HG02973 (cell line): Measurements from ENCODE around the gene TLE1.
"Not testable (repeated sequence)": the region's sequence is repeated elsewhere in the genome, so short reads cannot be mapped to it uniquely, and the experiment has no call there.

Experiments
- ATAC-seq: cut with Tn5 transposase; IDR thresholded peaks from one replicate; pipeline ENCODE4 v1.9.1; 2021; ENCODE audit warnings: moderate library complexity; ENCODE audit not compliant: unreplicated experiment

The TLE1 gene

DNA sequence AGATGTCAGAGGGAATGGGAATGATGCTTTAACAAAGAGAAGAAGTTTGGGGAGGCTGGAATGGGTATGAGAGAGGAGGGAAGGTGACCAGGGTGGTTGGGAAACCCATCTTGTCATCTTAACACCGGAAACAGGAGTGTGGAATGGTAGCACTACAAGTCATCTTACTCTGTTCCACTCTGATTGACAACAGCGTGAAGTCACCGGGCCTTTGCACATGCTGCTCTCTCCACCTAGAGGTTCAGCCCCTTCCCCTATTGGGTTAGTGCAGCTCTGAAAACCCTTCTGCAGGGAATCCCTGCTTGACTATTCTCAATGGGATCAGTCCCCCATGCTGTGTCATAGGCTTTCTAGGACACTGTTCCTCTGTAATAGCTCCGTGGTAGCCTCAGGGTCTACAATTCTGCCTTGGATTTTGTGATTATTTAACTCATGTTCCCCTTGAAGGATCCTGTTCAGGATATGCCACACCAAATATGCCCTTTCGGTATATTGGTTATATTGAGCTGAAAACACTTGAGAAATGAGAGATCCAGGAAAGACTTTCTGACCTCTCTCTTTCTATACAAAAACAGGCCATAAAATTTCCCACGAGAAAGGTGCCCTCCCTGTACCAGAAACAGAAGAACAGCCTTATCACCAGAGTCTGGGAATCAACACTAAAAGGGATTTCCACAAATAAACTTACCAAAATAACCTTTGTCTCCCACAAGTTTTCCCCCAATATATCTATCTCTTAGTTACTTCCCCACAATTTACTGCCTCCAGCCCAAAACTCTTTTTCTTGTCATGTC lies 86.3 kb downstream of the TLE1 start:
- no peak for ATAC-seq

DNA sequence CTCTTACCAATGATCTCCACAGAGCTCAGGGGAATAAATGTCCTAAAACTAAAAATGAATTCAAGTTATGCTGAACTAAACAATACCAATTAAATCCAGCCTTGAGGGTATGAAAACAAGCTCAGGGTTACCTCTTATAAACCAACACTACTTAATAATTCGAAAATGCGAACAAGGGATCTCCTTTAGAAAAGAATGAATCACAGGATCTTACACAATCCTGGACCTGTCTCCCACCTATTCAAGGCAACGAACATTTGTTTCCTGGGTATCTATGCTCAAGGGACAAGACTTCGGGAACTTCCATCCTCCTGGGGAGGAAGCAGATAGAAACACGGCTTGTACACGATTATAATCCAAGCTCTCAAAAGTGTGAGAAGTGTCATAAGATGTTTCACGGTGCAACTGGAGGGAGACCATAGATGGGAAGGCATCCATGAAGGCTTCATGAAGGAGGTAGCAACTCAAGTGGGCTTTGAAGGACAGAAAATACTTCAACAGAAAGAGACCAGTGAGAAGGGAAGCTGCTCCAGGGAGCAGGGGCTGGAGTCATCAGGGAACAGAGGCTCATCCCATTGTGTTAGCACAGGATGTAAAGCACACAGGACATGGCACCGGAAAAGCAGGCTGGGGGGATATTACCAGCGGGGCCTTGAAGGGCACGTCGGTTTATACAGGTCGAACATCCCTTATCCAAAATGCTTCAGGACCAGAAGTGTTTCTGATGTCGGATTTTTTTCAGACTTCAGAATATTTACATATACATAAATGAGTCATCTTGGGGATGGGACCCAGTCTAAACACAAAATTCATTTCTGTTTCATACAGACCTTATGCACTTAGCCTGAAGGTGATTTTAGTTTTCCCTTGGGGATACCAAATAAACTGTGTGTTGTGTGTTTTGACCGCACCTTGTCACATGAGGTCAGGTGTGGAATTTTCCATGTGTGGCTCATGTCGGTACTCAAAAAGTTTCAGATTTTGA lies 87.4 kb downstream of the TLE1 start:
- no peak for ATAC-seq

DNA sequence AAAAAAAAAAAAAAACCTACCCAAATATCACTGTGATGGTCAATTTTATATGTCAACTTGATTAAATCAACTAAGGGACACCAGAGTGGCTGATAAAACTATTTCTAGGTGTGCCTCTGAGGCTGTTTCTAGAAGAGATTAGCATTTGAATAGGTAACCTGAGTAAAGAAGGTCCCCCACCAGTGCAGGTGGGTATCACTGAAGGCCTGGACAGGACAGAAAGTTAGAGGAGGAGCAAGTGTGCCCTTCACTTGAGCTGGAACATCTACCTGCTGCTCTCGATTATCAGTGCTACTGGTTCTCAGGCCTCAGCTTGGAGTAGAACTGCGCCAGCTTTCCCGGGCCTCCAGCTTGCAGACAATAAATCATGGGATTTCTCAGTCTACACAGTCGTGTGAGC lies 88.7 kb downstream of the TLE1 start:
- no peak for ATAC-seq

DNA sequence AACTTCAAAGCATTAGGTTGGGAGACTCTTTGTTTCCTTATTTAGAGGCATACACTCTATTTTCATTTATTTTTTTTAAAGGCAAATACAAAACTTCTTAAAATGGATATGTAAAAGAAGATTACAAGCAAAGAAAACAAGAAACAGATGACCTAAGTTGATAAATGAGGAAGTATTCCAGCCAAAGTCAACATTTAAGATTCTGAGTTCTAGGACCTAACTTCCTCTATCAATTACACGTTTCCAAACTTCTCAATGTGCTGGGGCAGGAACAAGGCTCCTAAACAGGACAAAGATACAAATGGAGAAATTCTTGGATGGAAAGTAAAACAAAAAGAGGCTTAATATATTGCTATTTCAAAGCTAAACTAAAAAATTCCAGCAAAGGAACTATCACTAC lies 89.5 kb downstream of the TLE1 start:
- no peak for ATAC-seq

DNA sequence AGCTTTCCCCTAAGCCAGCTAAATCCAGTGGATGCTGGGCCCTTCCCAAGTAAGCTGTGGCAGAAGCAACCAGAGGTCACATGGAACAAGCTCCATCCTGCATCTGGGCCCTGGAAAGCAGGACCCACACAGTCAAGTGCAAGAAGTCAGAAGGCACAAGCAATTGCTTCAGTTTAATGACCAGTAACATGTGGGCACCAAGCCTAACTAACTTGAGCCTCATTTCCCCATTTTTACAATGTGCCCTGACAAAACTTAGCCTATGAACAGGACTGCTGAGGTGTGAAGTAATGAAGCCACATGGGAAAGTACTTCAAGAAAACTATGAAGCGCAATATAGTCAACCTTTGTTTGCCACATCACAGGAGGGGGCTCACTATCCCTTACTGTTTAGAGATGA lies 90.5 kb downstream of the TLE1 start:
- ATAC-seq, result no peak

DNA sequence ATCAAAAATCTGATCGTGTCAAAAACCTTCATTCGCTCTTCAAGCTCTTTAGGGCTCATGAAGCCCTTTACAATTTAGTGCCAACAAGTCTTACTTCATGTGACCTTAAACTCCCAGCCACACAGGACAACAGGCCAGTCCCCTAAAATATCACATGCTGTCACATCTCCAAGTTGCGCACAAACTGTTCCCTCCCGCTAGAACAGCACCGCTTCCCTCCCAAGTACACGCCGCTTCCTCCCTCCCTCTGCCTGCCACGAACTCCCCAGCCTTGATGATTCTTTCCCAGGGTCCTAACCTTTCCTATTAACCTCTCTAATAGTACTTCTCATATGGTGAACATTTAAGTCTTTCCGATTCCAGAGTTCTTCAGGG lies 91.2 kb downstream of the TLE1 start:
- no peak for ATAC-seq

DNA sequence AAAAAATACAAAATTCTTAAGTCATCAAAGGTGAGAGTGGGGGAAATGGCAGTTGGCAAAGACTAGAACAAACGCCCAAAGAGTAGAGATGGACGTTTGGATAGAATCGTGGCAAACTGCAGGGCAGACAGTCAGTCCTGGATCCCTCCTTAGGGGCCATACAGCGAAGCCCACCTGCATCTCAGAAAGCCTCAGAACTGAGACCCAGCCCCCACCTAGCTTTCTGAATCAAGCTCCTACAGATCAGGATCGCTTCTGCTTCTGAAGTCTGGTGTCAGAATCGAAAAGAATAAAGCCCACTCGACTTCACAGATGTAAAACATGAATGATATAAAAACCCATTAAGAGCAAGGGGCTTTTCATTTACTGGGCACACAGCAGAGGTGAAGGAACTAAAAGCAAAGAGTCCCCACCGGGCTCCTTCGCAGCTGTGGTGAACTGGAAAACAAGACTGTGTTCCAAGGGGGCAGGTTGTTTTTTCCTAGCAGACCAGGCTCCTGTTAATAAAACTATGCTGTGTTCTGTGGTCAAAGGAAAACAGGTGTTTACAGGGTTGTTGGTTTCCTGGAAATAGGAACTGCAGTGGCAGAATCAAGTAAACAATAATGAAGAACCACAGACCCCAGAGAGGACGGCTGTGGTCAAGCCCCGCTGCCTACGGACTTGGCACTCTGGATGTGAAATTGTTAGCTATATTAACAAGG lies 91.8 kb downstream of the TLE1 start:
- no peak for ATAC-seq

DNA sequence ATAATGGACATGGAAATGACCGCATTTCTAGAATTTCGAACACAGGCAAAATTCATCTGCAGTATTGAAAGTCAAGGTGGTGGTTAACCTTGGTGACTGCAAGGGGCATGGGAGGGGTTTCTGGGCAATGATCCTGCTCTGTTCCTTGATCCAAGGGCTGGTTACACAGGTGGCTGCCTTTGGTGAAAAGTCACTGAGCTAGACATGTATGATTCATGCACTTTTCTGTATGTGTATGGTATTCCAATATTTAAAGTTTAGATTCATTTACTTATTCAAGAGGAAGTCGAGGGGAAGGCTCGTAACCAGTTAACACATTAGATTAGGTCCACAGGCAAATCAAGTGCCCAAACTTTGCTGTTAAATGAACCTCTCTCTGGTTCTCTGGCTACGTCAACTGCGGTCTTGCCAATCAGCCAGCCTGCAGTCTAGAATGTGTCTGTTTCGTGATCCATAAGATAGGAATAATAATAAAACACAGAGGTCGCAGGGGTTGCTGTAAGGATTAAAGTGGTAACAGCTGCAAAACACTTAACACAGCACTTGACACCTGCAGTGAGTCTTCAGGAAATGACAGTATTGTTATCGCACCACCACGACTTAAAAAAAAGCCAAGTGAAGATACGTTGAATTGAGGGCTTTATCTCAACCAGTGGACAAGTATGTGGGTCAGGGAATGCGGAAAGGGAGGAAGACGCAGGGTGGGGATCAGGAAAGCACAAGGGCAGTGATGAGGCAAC lies 92.5 kb downstream of the TLE1 start:
- no peak for ATAC-seq

DNA sequence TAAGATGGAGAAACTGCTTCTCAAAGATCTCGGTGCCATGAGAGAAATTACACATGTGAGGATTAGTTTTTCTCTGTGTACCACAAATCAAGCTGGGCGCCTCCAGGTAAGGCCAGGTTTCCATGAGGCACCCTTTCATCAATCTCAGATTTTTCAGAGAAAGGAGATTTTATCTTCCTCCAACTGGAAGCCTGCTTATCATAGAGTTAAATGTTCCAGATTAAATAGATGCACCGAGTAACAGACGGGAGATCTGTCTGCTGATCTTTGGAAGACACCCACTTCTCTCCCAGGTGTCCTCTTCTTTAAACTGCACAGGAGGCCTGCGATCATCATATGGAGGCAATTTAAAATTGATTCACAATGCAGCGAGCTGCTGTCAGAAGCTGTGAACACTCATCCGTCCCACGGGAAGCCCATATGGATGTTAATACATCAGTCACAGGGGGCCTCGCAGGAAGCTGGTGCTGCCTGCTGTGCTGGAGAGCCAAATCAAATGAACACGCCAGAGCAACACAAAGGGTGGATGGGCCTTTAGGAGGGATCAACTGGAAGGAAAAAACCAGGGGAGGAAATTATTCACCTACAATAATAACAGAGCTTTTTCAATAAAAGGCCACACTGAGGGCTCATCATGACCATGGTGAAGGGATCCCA lies 93.3 kb downstream of the TLE1 start:
- no peak for ATAC-seq

DNA sequence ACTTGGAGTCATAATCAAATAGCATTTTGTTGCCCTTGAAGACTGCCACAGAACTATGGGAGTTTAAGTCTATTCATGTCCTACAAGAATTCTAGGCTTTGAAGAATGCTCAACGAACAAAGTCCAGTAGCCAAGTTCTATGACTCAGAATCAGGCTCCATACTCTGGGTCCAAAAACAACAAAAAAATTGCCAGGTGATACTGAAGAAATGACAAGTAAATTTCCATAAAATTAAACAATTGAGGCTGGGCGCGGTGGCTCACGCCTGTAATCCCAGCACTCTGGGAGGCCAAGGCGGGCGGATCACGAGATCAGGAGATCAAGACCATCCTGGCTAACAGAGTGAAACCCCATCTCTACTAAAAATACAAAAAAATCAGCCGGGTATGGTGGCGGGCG lies 94.1 kb downstream of the TLE1 start:
- not testable (repeated sequence) for ATAC-seq

DNA sequence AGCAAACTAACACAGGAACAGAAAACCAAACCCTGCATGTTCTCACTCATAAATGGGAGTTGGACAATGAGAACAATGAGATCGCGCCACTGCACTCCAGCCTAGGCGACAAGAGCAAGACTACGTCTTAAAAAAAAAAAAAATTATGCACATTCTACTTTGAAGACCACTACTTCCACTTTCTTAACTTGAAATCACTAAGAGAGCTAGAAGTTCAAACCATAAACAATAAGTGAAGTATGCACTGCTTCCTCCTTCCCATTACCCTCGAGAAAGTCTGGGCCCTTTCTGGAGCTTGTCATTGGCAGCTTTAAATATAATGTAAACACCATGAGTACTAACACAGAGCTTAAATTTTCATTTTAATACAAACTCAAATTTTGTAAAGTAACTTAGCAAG lies 94.9 kb downstream of the TLE1 start:
- no peak for ATAC-seq

DNA sequence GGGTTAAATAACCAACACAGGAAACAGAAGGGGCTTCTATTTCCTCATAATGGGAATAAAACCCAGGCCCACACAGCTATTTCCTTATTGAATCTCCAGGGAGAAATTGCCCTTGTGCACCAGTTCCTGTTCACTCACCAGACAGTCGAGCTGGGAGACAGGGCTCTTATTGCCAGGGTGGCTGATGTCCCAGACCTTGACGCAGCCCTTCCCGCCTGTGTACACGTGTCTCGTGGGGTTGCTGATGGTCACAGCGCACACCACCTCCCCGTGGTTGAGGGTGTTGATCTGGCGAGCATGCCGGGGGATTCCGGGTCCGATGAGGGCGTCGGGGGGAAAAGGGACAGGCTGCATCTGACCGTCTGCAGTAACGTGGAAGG lies 96.5 kb downstream of the TLE1 start:
- ATAC-seq, result no peak

DNA sequence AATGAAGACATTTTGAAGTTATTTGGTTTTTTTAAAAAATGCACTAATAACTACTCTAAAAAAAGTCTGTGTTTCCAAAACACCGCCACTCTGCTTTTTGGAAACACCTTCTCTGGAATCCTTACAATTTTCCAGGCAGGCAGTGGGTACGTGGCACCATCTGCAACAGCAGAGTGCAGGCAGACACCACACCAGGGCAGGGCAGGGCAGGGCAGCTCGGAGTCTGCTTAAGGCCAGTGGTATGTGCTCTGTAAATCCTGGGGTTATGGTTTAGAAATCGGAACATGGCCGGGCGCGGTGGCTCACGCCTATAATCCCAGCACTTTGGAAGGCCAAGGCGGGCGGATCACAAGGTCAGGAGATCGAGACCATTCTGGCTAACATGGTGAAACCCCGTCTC lies 97.6 kb downstream of the TLE1 start:
- ATAC-seq, result no peak

DNA sequence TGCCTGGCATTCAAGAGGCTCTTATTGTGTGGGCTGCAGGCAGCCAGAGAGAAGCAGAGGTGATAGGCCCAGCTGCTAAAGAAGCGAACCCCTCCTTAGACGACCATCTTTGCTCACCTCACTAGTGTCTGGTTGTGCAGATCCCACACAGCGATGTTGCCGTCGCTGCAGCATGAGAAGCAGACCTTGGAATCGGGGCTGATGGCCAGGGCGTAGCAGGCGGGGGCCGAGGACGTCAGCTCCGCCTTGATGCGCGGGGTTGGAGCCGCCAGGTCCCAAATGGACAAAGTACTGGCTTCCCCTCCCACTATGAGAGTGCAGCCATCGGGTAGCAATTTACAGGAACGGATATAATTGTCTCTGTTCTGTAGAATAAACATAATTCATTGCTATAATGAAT lies 98.7 kb downstream of the TLE1 start:
- no peak for ATAC-seq

DNA sequence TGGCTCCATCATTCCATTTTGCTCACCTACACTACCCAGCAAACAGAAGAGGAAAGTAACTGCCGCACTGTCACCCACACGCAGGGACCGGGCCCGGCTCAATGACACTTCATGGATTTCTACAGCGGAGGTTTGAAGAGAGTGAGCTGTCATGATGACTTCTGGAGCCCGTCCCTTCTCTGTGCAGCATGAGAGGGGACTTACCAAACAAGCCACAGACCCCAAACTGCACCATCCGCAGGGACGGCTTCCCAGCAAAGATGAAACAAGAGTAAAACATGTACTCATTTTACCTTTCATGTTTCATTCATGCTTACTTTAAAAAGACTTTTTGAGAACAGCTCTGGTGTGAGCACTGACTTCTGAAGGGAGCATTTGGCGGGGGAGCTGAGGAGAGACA lies 99.5 kb downstream of the TLE1 start:
- ATAC-seq, result no peak

DNA sequence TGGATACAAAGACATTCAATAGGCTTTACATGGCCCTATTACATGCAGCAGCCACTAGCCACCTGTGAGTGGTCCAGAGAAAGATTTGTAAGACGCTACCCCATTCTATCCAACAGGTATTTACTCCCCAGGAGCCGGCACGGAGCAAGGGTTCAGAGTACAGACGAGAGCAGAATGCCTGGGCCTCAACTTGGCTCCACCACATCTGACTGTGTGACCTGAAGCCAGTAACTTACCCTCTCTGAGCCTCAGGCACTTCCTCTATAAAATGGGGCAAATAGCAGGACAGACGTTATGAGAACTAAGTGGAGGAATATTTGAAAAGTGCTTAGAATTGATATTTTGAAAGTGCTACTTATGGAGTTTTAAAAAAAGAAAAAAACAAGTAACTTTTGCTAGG lies 100.0 kb downstream of the TLE1 start:
- ATAC-seq, result no peak

DNA sequence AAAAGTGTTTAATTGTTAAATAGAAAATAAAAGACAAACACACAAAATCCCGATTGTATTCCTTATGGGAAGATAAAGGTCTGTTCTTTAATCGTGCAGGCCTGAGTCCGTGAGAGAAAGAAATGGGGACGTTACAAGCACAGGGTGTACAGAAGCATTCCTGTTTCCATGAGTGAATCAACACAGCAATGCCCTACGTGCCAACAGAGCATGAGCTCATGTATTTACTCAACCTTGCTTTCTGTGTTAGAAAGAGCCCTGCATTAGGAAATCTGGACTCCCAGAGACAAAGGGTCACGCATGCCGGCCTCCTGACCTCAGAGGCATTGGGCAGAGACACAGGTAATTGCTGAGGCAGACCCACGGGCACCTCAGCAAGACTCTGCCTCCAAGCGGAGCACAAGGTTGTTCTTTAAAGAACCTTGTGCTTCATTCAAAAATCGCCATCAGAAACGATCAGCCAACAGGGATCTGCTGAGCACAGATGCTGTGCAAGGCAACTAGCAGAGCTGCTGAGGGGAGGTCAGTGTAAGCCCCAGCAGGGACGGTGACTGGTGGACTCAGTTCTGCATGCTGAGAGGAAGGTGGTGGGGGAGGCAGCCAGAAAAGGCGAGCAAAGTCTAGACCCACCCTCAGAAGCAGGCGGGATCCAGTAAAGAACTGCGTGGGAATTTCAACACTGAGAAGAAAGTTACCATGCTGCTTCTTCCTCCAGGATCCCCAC lies 101.0 kb downstream of the TLE1 start:
- no peak for ATAC-seq

DNA sequence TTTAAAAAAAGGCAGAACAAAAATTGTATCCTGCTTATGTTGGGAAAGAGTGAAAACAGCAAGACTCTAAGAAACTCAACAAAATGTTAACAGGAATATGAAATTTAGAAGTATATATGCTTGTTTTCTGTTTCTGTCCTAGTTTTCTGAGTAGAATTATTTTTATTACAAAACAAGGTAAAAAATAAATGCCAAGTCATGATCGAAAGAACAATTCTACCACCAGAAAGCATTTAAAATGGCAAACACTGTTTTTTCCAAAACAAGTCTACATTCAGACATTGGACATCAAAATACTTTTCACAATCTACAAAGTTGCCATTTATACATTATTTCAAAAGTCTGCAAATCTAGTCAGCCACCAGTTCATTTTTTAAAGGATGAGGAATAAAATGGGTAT lies 102.6 kb downstream of the TLE1 start:
- no peak for ATAC-seq

DNA sequence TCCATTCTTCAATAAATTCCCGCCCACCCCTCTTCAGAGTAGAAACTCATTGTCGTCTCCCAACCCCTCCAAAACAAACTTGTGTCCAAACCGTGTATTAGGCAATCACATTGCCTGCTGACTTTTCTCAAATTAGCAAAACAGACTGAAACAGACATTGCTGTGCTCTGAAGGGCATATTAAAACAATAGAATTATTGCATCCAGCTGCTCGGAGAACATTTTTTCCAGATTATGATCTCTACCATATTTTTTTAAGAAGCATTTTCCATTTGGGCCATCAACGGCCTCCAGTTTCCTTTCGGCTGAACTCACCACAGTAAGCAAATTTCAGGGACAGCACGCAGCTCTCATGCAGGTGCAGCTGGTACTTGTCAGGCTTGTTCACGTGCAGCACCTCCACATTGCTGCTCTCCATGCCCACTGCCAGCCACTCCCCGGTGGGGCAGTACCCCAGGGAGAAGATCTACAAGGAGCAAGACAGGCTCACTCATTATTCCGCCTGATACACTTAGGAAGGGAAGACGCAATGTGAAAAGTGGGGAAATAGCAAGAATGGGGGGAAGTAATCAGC lies 104.1 kb downstream of the TLE1 start:
- no peak for ATAC-seq
